ENCODE data around the gene CALML5.

The CALML5 gene

DNA sequence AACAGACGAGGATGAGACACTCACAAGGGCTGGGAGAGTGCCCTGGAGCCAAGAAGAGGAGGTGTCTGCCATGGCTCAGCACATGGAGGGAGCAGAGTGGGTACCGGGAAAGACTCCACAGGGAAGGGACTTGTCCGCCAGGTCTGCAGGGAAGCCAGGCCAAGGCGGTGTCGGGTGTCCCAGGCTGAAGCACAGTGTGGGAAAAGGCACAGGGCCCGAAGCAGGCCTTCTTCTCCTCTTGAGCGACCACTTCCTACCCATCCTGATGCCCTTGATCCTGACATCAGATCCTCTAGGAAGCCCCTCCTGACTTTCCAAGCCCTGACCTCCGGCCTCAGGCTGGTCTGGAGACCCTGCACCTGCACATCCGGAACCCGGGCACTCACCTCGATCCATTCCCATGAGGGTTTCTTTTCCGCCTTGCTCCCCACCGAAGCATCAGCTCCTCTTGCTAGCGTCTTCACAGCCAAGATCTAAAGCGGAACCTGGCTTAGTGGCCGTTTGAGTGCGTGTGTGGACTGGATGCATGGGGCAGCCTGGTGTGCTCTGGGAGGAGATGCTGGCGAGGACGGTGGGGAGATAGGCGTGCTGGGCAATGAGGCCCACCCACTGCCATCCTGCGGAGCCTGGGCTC lies 33.8 kb upstream of the CALML5 start:
- no peak for DNase-seq (ENCODE audit: low read depth)

GRCh38 chr10:5532618-5533097 lies 33.3 kb upstream of the CALML5 start:
- no peak for DNase-seq (ENCODE audit: low read depth)

- no peak for DNase-seq (ENCODE audit: low read depth)
Observed at GRCh38 chr10:5532307-5532605, 32.9 kb upstream of the CALML5 start.

- no peak for DNase-seq (ENCODE audit: low read depth)
Observed at GRCh38 chr10:5531558-5532306, 32.4 kb upstream of the CALML5 start.

DNA sequence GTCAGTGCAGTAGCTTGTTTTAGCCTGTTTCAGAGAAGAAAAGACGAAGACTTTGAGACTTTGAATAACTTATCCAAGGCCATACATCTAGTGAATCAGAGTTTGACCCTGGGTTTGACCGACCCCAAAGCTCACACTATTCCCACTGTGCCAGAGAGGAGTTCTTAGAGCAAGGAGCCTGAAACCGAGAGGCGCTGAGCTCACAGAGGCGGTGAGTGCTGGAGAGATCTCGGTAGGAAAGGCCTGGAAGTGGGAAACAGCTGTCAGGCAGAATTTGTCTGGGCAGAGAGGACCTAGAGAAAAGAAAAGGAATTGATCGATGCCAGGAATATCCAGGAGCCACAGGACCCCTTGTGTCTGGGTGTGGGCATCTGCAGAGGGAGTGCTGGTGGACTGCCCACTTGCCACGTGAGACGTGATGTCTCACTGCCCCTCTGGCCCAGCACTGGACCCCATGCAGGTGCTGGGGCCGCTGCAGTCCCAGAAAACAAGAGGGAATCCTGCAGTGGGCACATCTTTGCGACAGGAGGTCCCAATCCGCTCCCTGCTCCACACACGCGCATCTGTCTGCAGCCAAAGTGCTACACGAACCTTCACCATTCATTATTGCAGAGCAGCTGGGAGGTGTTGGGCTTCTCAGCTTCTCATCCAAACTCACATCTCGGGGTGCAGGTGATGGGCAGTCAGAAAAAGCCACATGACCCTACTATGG lies 31.6 kb upstream of the CALML5 start:
- no peak for DNase-seq (ENCODE audit: low read depth)

DNA sequence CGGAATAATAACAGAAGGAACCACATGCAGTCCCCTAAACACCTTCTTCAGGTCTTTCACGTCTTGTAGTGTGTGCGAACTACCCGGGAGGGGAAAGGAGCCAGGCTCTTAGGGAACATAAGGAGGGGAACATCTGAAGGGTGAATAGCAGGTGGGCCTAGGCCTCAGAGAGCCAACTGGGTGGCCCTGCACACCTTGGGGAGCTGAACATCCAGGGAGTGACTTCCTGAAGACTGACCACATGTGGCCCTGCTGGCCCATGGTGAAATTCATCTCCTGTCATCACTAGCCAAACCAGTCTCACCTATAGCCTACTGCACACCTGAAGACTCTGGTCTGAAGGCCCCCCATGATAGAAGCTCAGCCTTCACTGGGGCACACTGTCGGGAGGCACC lies 31.0 kb upstream of the CALML5 start:
- no peak for DNase-seq (ENCODE audit: low read depth)

- no peak for DNase-seq (ENCODE audit: low read depth)
Observed at GRCh38 chr10:5529702-5530411, 30.5 kb upstream of the CALML5 start.

DNA sequence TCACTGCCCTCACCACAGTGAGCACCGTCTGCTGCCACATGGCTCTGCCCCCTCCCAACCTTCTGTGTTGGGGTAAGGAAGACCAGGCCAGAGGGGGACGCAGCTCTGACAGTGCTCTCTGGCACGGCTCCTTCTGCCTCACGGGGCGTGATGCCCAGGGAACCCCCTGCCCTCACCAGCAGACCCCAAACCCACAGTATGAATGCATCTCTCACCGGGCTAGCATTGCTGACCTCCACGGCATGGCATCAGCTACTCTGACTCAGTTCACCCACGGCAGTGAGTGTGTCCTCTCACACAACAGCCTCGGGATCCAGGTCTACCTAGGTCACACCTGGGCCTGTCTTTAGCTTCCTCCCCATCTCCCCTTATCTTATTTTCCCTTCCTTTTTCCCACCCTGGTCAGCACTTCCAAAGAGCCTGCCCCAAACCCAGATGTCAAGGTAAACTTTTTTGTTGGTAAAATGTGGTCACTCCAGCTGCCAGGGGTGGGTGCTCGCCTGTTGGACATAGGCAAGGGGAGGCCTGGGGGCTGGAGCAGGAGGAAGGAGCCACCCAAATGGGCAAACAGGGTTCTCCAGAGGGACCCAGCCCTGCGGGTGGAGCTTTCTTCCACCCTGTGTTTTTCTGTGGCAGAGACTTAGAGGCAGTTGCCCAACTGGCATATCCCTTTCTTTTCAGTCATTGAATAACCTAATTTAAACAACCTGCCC lies 29.8 kb upstream of the CALML5 start:
- DNase-seq (ENCODE audit: low read depth): no peak

DNA sequence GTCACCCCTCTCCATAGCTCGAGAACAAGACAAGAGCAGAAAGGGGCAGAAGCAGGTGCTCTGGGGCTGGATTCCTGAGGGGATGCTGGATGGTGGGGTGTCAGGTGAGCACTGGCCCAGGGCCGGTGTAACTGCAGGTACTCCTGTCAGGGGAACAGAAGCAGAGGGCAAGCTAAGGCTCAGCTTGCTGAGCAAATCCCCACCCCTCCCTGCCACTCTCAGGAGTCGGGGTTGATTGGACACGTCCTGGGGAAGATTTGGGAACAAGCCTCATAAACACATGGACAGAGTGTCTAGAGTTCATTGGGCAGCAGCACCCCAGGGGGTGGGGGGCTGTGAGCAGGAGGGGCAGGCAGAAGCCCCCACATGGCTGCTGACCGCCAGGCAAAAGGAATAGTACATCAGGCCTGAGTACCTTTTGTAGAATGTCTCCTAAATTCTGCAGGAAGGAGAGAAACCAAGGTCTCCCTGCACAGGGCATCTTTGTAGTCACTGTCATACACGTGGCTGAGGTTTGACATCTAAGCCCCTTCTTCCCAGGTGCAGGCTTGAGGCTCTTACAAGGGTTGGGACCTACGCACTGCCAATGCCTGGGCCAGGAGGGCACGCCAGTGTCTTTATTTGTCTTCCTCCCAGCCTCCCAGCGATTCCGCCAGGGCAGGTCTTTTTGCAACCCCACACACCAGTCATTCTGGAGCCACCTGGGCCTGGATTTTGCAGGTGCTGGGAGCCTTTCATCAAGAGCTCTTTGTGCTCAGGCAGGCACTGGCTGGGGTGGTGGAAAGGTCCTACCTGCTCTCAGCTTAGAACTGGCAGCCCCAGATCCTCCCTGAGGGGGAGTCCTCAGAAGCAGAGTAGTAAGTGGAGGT lies 28.2 kb upstream of the CALML5 start:
- no peak for DNase-seq (ENCODE audit: low read depth)

DNA sequence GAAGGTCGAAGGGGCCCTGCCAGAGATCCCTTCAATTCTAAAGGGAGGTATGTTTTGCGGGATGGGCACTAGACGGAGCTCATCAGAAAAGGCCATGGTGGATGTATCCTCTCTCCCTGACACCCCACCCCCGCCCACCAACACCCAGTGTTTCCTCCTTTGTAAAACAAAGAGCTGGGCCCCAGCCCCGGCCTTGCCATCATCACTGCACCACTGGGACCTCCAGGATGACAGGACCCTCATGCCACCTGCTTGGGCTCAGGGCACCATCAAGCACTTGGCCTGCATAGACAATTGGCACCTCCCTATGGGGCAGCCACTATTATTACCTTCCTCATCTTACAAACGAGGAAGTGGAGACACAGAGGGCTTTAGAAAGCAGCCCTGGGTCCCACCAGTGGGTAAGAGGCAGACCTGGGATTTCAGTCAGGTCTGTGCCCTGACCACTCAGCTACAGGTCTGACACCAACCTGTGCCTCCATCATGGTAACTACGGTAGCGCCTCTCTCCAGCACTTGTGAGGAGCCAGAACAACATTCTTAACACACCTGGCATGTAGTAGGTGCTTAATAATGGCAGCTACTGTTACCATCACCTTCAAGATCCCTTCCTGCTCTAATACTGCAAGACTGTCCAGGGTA lies 27.4 kb upstream of the CALML5 start:
- no peak for DNase-seq (ENCODE audit: low read depth)

DNA sequence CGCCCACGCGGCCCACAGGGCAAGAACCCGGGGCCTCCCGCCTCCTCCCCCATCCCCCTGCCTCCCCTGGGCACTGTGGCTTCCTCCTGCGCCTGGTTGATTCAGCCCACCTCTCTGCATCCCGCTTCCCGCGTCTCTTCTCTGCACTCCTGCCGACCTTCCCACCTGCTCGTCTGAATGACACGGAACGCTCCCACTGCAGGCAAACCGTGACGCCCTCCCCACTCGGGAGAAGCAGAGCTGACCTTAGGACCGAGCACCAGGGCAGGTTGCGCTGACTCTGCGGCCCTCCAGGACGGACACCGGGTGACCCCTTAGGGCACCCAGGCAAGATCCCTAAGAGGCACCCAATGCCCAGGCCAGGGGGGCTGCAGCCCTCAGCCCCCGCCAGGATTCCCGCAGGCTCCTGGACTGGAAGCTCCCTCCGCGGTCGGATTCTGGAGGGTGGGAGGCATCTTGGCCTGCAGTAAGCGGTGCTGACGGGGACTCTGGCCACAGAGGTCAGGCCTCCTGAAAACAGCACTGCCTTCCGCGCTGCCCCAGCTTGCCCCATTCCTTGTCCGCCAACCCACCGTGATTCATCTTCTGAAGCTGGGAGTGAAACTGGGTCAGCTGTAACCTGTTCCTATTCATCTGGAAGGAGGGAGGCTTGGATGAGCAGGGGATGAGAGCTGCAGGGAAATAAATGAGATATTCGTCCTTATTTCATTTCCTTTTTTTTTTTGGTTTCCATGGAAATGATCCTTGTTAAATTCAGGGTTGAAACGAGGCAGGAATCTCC lies 26.4 kb upstream of the CALML5 start:
- no peak for DNase-seq (ENCODE audit: low read depth)

DNA sequence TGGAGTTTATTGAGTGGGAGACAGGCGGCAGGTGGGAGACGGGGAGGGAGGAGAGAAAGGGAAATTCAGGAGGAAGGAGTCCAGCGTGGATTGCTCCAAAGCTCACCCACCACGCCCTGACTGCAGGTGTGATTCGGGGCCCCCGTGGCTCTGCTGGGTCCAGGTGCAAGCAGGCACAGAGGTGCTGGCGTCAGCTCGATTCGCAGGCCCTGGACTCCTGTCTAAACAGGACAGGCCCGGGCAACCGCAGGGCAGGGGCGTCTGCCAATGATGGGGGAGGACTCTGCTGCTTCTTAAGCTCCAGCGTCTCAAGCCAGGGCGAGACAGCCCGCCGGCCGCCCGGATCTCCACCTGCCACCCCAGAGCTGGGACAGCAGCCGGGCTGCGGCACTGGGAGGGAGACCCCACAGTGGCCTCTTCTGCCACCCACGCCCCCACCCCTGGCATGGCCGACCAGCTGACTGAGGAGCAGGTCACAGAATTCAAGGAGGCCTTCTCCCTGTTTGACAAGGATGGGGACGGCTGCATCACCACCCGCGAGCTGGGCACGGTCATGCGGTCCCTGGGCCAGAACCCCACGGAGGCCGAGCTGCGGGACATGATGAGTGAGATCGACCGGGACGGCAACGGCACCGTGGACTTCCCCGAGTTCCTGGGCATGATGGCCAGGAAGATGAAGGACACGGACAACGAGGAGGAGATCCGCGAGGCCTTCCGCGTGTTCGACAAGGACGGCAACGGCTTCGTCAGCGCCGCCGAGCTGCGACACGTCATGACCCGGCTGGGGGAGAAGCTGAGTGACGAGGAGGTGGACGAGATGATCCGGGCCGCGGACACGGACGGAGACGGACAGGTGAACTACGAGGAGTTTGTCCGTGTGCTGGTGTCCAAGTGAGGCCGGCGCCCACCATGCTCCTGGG lies 25.5 kb upstream of the CALML5 start, which contains the start of gene CALML3:
Gene CALML3, plus strand, starts transcription at position 321 of the 920 bp plus-strand sequence. Its CDS starts 125 bp downstream, at position 446.
- no peak for DNase-seq (ENCODE audit: low read depth)

DNA sequence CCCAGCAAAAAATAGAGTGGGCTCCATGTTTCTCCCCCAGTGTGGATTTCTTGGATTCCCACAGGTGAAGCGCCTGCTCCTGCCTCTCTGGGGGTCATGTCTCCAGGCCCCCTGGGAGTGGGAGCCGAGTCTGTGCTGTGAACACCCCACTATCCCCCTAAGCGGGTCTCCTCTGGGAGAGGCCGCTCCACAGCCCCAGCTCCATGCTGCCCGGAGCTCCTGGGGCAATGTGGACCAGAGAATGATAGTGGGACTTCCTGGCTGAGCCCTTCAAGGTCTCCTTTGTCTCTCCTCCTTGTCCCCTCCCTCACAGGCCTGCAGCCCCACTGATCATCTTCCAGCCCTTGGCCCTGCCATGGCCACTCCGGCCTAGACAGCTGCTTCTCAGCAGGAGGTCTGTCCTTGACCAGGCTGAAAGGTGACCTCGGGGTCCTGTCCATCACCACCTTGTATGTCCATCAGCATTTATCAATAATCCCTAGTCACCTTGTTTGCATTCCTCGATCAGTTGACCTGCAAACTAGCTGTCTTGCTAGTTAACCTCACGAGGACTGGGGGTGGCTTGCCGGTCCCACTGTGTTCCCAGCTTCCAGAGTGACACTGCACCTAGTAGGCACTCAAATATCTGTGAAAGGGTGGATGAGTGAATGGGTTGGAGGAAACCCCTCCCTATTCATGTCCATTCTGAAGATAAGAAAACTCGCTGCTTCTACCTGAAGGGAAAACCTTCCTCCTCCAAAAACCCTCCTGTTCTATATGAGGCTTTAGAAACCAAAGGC lies 24.6 kb upstream of the CALML5 start:
- DNase-seq (ENCODE audit: low read depth): no peak

DNA sequence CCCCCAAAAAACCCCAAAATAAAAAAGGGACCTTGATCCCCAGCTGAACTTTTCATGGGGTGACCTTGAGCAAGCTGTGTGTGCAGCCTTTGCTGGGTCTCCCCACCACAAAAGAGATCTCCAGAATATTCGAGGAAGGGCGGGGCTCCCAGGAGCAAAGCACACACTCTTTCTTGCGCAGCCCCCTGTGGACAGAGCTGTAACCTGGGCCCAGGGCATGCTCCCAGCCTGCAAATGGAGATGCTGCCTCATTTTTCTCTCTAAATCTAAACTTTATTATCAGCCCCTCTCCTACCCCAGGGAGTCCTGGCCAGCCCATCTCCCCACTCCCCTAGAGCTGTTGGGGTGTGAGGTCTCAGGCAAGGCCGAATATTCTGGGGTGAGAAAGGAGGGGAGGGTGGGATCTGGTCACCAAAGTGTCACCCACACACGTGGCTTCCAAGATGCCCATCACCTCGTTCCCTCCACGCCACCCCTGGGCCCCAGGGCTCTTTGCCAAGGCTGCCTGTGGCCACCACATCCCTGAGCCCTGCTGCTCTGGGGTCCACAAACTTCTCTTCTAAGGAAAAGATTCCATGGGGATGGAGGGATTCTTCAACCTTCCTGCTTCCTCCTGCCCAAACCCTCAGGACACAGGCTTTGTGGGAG lies 23.7 kb upstream of the CALML5 start:
- no peak for DNase-seq (ENCODE audit: low read depth)

DNA sequence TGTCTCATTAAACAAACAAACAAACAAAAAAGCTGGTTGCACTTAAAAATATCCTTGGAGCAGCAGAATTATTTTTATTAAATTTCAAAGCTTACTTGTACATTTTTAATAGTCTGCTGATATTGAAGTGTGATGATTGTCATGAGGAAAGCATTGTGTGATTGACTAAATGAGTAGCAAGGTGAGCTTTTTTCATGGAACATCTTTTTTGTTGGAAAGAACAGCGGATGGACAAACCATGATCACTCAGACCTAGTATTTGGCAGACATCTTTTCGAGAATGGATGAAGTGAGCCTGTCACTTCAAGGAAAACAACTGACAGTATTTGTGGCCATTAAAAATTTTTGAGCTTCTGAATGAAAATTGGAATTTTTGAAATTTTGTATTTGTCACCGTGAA lies 19.7 kb upstream of the CALML5 start:
- no peak for DNase-seq (ENCODE audit: low read depth)

GRCh38 chr10:5518143-5518542 lies 18.8 kb upstream of the CALML5 start:
- DNase-seq (ENCODE audit: low read depth): no peak

DNA sequence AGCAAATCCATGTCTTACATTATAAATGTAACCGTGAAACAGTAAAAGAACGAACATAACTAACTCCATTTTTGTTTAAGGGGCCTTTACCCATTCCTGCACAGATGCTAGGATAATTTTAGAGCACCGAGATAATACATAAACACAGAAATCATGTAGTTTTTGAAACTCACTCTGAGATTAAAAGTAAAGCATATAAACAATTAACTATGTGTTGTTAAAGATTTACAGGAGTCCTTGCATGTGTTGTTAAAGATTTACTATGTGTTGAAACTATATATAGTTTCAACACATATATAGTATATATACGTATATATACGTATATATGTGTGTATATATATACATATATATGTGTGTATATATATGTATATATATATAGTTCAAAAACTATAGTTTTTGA lies 18.2 kb upstream of the CALML5 start:
- no peak for DNase-seq (ENCODE audit: low read depth)
